ENCODE data around the gene DCP1A.

DNA sequence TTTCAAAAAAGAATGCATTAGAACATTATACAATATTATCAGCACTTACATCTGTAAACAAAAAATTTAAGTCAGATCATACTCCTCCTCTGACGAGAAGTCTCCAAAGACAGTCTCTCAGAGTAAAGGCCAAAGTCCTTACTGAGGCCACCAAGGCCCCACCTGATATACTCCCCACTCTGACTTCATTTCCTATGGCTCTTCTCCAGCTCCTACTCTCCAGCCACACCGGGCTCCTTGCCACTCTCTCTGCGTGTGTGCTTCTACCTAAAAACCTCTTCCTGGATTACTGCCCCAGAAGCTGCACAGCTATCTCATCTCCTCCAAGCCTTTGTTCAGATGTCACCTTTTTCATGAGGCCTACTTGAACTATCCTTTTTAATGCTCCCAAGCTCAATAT lies 5.0 kb downstream of the DCP1A start:
- TF ChIP-seq E2F5 (CRISPR knock-in tag; IDR thresholded peaks at IDR 0.05) (no peak), XRCC3 (IDR thresholded peaks at IDR 0.05) (no peak), ZNF561 (CRISPR knock-in tag; conservative IDR thresholded peaks at IDR 0.05) (no peak), POU5F1 (IDR thresholded peaks at IDR 0.05; ENCODE audit: borderline replicate concordance, low read depth, low read length, partially characterized antibody) (no peak), ATF7 (IDR thresholded peaks at IDR 0.05) (no peak), CTCF (IDR thresholded peaks at IDR 0.05 in 2 of 3, conservative IDR thresholded peaks at IDR 0.05 in 1 of 3; ENCODE audit: insufficient read depth in 2 of 3, low read depth in 1 of 3, low read length in 3 of 3) (no peak), NR1H2 (CRISPR knock-in tag; IDR thresholded peaks at IDR 0.05) (no peak), TEAD4 (IDR thresholded peaks at IDR 0.05; ENCODE audit: low read length) (no peak), TEAD4 (CRISPR knock-in tag; IDR thresholded peaks at IDR 0.05; ENCODE audit: borderline replicate concordance) (no peak), ZNF551 (CRISPR knock-in tag; IDR thresholded peaks at IDR 0.05) (no peak)
- TF ChIP-seq, protein P1, sequence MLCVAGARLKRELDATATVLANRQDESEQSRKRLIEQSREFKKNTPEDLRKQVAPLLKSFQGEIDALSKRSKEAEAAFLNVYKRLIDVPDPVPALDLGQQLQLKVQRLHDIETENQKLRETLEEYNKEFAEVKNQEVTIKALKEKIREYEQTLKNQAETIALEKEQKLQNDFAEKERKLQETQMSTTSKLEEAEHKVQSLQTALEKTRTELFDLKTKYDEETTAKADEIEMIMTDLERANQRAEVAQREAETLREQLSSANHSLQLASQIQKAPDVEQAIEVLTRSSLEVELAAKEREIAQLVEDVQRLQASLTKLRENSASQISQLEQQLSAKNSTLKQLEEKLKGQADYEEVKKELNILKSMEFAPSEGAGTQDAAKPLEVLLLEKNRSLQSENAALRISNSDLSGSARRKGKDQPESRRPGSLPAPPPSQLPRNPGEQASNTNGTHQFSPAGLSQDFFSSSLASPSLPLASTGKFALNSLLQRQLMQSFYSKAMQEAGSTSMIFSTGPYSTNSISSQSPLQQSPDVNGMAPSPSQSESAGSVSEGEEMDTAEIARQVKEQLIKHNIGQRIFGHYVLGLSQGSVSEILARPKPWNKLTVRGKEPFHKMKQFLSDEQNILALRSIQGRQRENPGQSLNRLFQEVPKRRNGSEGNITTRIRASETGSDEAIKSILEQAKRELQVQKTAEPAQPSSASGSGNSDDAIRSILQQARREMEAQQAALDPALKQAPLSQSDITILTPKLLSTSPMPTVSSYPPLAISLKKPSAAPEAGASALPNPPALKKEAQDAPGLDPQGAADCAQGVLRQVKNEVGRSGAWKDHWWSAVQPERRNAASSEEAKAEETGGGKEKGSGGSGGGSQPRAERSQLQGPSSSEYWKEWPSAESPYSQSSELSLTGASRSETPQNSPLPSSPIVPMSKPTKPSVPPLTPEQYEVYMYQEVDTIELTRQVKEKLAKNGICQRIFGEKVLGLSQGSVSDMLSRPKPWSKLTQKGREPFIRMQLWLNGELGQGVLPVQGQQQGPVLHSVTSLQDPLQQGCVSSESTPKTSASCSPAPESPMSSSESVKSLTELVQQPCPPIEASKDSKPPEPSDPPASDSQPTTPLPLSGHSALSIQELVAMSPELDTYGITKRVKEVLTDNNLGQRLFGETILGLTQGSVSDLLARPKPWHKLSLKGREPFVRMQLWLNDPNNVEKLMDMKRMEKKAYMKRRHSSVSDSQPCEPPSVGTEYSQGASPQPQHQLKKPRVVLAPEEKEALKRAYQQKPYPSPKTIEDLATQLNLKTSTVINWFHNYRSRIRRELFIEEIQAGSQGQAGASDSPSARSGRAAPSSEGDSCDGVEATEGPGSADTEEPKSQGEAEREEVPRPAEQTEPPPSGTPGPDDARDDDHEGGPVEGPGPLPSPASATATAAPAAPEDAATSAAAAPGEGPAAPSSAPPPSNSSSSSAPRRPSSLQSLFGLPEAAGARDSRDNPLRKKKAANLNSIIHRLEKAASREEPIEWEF (CRISPR knock-in tag; IDR thresholded peaks at IDR 0.05) = no peak

Measured in K562 (cell line).